NCI-H1092 treated with DMSO at 0.1 percent for 48 hours (cell line): ENCODE measurements around the gene EIF4H.
"Not testable (repeated sequence)": the region's sequence is repeated elsewhere in the genome, so short reads cannot be mapped to it uniquely, and the experiment has no call there.

Experiments
- DNase-seq: peaks from one replicate; lab custom pipeline; 2025; lab: John Stamatoyannopoulos, UW

Gene EIF4H

DNA sequence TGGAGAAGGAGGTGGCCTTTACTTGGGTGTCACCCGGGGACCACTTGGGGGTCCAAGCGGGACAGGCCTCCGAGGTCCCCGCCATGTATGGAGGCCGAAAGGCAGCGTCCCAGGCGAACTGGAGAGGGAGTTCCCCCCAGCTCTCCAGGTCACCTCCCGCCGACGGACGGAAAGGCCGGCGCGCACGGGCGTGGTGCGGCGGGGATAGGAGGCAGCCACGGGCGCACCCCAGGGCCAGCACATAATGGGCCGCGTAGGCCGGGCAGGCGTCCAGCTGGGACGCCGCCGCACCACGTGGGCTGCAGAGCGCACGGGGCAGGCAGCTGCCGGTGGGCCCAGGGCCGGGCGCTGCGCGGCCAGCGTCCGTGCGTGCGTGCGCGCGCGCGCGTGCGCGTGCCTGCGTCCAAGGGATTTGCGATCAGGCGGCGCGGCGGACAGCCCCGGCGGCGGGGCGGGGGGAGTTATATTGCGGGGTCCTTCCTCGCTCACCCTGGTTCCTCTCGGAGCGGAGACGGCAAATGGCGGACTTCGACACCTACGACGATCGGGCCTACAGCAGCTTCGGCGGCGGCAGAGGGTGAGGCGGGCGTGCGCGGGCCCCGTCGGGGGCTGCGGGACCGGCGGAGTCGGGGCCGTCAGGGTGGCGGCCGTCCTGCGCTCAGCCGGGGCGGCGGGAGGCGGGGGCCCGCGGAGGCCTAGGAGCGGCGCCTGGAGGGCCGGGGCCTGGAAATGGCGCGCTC, at the start of gene EIF4H:
TSS of gene EIF4H (plus strand) at position 491 of the 740 bp plus-strand sequence. CDS start at position 519, 28 bp downstream.
- DNase-seq = peak; percentile 96

DNA sequence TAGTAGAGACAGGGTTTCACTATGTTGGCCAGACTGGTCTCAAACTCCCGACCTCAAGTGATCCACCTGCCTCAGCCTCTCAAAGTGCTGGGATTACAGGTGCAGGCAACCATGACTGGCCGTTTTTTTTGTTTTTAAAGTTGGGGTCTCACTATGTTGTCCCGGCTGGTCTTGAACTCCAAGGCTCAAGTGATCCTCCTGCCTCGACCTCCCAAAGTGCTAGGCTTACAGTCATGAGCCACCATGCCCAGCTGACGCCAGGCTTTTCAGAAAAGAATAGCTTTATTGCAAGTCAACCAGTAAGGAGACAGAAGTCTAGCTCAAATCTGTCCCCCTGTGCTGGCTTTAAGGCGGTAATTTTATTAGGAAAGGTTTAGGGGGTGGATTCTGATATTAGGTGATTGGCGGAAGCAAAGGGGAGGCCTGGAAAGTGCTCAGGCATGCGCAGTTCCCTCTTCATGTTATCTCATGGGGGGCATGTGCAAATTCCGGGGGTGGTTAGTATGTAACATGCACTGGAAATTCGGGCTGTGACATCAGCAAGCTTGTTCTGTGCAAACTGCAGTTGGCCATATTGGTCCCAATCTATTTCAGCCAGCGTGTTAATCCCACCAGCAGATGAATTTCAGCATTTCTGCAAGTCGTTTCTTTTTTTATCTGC, 47.8 kb upstream of the EIF4H start:
- DNase-seq = no peak

DNA sequence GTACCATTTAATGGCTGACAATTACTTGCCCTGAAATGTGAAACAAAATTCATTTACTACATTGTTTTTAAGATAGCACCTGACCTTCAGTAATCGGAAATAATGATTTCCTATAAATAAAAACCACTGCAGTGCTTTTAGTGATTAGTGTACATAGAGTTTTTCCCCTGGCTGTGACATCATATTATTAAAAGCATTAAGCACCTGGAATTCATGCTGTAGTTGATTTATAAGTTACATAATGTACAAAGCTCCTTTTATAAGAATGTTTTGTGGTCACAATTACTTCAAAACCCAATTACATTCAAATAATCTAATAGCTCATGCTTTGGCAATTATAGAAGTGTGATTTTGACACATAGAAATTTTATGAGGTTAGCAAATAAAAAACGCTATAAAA, 44.3 kb upstream of the EIF4H start:
- no peak for DNase-seq

DNA sequence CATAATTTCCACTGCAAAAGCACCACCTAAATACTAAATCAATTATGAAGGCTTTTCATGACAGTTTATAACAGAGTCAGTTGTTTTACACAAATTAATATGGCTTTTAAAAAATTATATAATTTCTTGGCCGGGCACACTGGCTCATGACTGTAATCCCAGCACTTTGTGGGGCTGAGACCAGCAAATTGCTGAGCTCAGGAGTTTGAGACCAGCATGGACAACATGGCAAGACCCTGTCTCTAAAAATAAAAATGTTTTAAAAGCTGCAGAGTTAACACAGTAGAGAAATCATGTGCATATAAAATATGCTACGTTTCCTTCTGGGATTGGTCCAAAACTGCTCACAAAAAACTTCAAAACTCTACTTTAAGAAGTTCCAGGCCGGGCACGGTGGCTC, 43.6 kb upstream of the EIF4H start:
- DNase-seq = no peak

DNA sequence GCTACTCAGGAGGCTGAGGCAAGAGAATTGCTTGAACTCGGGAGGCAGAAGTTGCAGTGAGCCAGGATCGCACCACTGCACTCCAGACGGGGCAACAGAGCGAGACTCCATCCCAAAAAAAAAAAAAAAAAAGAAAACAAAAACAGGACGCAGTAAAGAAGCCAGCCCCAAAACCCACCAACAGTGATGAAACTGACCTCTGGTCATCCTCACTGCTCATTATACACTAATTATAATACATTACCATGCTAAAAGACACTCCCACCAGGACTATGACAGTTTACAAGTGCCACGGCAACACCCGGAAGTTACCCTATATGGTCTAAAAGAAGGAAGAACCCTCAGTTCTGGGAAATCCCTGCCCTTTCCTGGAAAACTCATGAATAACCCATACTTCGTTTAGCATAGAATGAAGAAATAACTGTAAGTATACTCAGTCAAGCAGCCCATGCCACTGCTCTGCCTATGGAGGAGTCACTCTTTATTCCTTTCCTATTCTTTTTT, 40.0 kb upstream of the EIF4H start:
- no peak for DNase-seq

DNA sequence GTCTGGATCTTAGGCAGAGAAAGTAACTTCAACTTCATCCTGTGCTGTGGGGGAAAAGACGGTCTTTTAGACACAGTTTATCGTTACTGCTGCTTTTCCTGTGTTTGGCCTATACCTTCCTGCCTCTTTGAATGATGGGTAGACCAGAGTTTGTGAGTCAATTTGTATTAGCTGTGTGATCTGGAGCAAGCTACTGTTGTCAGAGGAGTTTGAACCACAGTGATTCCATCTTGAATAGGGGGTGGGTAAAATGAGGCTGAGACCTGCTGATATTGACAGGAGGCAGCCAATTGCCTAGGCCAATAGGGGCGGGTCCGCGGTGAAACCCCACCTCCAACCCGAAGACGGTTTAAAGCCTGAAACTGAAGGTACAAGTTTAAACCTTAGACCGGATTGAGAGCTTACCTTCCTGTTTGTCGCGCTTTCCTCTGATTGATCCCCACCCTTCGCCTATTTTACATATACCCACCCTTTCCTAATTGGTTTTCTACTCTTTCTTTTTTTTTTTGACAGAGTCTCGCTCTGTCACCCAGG, 35.8 kb upstream of the EIF4H start:
- DNase-seq = no peak

DNA sequence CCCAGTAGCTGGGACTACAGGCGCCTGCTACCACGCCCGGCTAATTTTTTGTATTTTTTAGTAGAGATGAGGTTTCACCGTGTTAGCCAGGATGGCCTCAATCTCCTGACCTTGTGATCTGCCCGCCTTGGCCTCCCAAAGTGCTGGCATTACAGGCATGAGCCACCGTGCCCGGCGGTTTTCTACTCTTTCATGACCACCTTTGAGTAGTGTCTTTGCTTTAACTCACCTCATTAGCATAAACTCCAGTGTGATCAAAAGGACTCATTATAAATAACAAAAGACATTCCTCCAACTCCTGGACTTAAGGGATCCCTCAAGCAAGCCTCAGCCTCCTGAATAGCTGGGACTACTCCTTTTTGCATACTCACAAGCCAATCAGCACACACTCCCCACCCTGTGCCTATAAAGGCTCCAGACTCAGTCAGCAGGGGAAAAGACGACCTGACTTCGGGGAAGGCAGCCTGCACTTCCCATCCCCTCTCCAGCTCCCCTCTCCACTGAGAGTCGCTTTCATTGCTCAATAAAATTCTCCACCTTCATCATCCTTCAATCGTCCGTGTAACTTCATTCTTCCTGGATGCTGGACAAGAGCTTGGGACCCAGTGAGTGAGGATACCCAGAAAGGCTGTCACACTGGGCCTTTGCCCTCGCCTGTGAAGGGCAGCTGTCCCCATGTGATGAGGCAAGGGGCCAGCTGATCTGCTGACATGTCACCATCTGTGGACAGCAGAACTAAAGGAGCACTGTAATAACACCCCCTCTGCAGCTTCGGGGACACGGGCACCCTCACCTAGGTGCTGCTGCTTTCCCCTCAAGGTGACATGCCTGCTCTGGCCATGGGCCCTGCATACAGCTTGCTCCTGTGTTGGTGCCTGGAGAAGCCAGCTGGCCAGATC, 35.0 kb upstream of the EIF4H start:
- DNase-seq = no peak

DNA sequence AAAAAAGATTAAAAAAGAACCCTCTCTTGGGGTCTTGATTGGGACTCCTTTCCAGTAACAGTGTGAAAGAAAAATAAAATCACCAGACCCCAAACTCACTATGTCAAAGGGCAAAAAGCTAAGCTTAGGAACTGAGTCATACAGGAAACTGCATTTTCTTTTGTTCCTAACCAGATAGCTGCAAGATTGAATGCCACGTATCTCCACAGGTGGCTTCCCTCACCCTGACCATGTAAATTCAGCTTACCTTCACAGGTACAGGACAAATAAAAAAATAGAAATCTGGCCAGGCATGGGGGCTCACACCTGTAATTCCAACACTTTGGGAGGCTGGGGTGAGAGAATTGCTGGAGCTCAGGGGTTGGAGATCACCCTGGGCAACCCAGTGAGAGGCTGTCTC, 32.5 kb upstream of the EIF4H start:
- DNase-seq = no peak

DNA sequence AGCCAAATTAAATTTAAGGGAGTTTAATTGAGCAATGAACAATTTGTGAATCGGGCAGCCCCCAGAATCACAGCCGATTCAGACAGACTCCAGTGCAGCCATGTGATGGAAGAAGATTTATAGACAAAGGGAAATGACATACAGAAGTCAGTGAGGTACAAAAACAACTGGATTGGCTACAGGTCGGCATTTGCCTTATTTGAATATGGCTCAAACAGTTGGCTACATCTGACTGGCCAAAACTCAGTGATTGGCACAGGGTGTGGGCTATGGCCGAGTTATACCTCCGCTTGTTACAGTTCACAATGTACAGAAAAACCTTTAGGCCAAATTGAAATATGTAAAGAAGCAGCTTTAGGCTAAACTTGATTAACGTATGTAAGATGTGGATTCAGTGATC, 30.8 kb upstream of the EIF4H start:
- no peak for DNase-seq

DNA sequence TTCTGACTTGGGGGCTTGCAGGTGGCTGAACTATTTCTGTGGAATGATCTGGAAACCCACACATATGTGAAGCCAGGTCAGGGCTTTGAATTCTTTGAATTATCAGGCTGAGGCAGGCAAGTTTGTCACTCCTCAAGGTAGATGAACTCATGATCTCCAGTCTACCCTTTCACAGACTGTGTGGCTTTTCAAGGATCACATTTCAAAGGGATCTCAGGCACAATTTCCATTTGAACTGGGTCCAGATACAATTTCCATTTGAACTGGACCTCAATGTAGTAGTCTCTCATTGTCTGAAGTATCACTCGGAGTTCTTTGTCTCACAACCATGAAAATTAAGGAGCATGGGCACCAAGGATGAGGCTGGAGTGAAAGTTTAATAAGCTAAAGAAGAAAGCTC, 25.7 kb upstream of the EIF4H start:
- no peak for DNase-seq

DNA sequence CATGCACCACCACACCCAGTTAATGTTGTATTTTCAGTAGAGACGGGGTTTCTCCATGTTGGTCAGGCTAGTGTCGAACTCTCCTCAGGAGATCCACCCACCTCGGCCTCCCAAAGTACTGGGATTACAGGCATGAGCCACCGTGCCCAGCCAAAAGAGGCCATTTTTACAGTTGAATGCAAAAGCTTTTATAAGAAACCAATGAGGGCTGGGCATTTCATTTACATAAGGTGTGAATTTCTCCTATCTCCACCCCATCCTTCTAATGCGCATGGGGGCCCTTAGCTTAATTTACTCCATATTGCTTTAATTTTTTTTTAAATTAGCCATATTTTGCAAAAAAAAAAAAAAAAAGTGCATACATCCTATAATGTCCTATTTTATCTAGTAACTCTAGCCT, 25.1 kb upstream of the EIF4H start:
- no peak for DNase-seq

DNA sequence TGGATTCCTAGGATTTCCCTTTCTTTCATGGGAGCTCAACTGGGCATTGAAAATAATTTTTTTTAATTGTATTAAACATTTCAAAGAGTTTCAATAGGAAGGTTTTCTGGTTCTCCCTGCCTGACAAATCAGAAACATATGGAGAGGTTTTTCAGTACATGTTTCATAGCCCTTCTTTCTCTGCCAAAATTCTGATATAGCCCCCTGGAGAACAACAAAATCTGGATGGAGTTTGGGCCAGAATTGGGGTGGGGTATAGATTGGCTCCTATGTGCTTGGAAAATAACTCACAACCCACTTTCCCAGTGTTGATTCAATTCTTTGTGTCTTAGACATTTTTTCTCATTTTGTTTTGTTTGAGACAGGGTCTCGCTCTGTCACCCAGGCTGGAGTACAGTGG, 24.6 kb upstream of the EIF4H start:
- DNase-seq = no peak

DNA sequence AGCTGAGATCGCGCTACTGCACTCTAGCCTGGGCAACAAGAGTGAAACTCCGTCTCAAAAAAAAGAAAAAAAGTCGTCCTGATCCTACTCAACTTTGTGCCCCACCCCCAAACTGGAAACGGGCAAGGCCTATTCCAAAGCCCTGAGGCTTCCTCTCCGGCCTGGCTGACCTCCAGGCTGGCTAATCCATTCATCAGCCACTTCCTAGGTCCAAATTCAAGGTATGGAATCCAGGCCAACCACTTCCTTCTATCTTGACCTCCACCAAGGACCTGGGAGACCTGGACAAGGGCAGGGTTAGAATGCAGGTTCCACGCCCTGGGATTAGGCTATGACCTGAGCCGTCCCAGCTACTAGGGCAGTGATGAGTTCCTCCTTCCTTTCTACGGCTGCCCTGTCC, 20.4 kb upstream of the EIF4H start:
- DNase-seq = no peak

DNA sequence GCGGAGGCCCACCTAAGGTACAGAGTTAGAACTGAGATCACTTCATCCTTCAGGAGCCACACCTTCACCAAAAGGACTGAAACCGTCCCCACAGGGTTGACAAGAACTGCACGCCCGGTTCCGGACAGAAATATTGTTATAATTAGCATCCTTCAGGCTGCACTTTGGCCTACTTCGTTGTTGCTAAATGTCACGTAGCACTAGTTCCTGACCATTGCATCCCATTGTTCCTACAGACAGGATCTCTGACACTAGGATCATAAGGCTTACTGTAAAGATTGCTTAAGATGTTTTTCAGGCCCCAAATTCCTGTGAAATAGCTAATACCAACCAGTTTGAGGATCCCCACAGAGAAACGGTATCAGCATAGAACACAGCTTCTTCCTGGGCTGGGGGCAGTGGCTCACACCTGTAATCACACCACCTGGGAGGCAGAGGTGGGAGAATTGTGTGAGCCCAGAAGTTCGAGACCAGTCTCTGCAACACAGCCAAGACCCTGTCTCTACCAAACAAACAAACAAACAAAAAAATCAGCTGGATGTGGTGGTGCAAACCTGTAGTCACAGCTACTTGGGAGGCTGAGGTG, 18.3 kb upstream of the EIF4H start:
- DNase-seq = no peak

DNA sequence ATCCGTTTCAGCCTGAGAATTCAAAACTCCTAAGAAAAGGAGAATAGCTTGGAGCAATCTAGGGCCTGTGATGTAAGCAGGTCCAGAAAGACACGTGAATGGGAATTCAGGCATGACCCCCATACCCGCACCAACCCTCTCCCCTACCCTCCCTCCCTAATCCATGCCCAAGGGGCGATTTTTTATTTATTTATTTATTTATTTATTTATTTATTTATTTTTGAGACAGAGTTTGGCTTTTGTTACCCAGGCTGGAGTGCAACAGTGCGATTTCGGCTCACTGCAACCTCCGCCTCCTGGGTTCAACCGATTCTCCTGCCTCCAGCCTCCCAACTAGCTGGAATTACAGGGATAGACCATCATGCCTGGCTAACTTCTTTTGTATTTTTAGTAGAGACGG, 16.6 kb upstream of the EIF4H start:
- DNase-seq = no peak

DNA sequence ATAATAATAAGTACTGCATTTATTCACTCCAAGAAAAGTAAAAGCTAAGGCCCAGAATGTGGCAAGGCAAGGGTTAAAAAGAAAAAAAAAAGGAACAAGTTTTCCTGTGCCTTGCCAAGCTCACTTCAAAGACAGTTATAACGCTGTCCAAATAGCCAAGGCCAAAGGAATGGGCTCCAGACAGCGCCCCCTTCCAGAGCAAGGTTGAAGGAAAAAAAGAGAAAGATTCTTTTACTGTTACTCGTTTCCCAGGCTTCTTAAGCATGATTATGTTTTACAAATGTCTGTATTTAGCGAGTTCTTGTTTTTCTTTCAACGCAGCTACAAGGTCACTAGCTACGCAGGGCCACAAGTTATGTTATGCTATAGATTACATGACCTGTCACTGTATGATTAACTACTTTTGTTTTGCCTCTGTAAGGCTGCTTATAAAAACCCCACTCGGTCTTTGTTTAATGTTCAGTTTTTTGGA, 9.1 kb upstream of the EIF4H start:
- no peak for DNase-seq

DNA sequence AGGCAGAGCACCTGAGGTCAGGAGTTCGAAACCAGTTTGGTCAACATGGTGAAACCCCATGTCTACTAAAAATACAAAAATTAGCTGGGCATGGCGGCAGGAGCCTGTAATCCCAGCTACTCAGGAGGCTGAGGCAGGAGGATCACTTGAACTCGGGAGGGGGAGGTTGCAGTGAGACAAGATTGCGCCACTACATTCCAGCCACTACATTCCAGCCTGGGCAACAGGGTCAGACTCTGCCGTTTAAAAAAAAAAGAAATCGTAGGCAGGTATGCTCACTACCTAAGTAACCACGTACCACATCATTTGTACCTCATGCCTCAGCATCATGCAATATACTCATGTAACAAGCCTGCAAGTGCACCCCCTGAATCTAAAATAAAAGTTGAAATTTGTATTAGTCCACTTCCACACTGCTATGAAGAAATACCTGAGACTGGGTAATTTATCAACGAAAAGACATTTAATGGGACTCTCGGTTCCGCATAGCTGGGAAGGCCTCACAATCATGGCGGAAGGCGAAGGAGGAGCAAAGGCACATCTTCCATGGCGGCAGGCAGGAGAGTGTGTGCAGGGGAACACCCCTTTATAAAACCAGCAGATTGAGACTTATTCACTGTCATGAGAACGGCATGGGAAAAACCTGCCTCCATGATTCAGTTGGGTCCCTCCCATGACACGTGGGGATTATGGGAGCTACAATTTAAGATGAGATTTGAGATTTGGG, 8.1 kb upstream of the EIF4H start:
- no peak for DNase-seq

DNA sequence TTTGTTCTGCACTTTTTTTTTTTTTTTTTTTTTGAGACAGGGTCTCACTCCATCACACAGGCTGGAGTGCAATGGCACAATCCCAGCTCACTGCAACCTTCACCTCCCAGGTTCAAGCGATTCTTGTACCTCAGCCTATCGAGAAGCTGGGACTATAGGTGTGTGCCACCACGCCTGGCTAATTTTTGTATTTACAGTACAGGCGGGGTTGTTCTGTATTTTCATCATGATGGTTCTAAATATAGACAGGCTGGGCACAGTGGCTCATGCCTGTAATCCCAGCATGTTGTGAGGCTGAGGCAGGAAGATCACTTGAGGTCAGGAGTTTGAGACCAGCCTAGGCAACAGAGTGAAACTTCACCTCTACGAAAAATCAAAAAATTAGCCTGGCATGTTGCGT, 6.8 kb upstream of the EIF4H start:
- not testable (repeated sequence) for DNase-seq

DNA sequence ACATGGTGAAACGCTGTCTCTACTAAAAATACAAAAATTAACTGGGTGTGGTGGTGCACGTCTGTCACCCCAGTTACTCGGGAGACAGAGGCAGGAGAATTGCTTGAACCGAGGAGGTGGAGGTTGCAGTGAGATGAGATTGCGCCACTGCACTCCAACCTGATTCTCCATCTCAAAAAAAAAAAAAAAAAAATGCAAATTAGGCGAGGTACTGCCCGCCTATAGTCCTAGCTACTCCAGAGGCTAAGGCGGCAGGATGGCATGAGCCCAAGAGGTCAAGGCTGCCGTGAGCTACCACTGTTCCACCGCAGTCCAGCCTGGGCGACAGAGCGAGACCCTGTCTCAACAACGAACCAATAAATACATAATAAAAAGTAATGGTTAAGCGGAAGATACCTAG, 1.1 kb upstream of the EIF4H start:
- DNase-seq = no peak

DNA sequence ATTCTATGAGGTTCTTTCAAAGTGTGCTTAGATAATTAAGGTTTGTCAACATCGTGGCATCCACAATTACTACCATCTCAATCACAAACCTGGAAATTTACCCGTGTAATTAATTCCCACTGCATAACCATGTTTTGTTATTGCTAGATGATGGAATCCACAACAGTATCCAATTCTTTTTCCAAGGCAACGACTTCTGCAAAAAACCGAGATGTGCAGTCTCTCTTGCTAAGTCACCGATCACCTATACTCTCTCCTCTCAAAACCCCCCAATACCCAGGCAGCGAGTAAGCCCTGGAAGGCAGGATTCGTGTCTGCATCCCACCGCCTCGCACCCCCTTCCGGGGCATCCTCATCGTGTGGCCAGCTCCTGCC, 678 bp upstream of the EIF4H start:
- no peak for DNase-seq

DNA sequence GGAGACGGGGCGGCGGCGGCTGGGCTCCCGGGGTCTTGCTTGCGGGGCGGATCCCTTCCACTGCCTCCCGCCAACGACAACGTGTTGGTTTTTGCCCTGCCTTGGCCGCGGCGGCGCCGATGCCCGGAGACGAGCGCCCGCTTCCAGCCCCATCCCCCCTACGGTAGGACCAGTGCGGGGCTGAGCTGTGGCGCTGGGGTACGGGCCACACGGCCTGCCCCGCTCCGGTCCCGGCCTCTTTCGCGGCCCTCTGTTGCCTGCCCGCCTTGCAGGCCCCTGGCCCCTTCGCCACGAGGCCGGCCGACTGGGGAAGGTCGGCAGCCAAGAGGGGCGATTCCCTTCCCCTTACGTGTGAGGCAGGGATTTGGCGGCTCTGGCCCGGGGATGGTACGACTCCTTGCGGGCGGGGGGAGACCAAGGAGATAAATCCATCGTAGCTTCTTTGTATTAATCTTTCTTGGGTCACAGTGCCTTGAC, 488 bp downstream of the EIF4H start:
- peak; percentile 50 for DNase-seq
